ENCODE data around the gene MB.

Gene MB

GRCh38 chr22:35637254-35637653 is 20.1 kb upstream of the MB start:
- peaks cover 19% of the 10 kb centered on the region; the same call in 1 of the 2 replicates for H3K4me1 ChIP-seq (ENCODE audit: control insufficient read depth, insufficient read depth, low read length)
- no peaks in the 10 kb centered on the region for H3K9me3 ChIP-seq (ENCODE audit: control insufficient read depth, insufficient read depth, low read length)
- H3K9ac ChIP-seq (ENCODE audit: low read depth, low read length): no peak overlapping the region
- no peaks in the 10 kb centered on the region for H3K27me3 ChIP-seq (ENCODE audit: control insufficient read depth, insufficient read depth, low read length)
- H3K27ac ChIP-seq (ENCODE audit: low read depth, low read length): no peak overlapping the region
- no peaks in the 10 kb centered on the region for H3K36me3 ChIP-seq (ENCODE audit: control insufficient read depth, insufficient read depth, low read length)
- no peak overlapping the region for H3K4me3 ChIP-seq (ENCODE audit: low read depth, low read length)

- no peak overlapping the region for H3K27ac ChIP-seq (ENCODE audit: low read depth, low read length)
- no peak overlapping the region for H3K4me3 ChIP-seq (ENCODE audit: low read depth, low read length)
- no peaks in the 10 kb centered on the region for H3K9me3 ChIP-seq (ENCODE audit: control insufficient read depth, insufficient read depth, low read length)
- no peak overlapping the region for H3K9ac ChIP-seq (ENCODE audit: low read depth, low read length)
- no peaks in the 10 kb centered on the region for H3K36me3 ChIP-seq (ENCODE audit: control insufficient read depth, insufficient read depth, low read length)
- peaks cover 15% of the 10 kb centered on the region; the same call in 1 of the 2 replicates for H3K4me1 ChIP-seq (ENCODE audit: control insufficient read depth, insufficient read depth, low read length)
- no peaks in the 10 kb centered on the region for H3K27me3 ChIP-seq (ENCODE audit: control insufficient read depth, insufficient read depth, low read length)
Measured at GRCh38 chr22:35634943-35635540, 17.9 kb upstream of the MB start.

- Histone ChIP-seq H3K27ac (ENCODE audit: low read depth, low read length) (no peak overlapping the region), H3K36me3 (ENCODE audit: control insufficient read depth, insufficient read depth, low read length) (no peaks in the 10 kb centered on the region), H3K4me3 (ENCODE audit: low read depth, low read length) (no peak overlapping the region), H3K27me3 (ENCODE audit: control insufficient read depth, insufficient read depth, low read length) (no peaks in the 10 kb centered on the region), H3K4me1 (ENCODE audit: control insufficient read depth, insufficient read depth, low read length) (peaks cover 17% of the 10 kb centered on the region), H3K9me3 (ENCODE audit: control insufficient read depth, insufficient read depth, low read length) (no peaks in the 10 kb centered on the region), H3K9ac (ENCODE audit: low read depth, low read length) (no peak overlapping the region)
Measured at GRCh38 chr22:35634015-35634414, 16.9 kb upstream of the MB start.

- H3K27ac ChIP-seq (ENCODE audit: low read depth, low read length): no peak overlapping the region
- H3K9me3 ChIP-seq (ENCODE audit: control insufficient read depth, insufficient read depth, low read length): no peaks in the 10 kb centered on the region
- H3K4me1 ChIP-seq (ENCODE audit: control insufficient read depth, insufficient read depth, low read length): peaks cover 17% of the 10 kb centered on the region
- no peak overlapping the region for H3K9ac ChIP-seq (ENCODE audit: low read depth, low read length)
- H3K27me3 ChIP-seq (ENCODE audit: control insufficient read depth, insufficient read depth, low read length): no peaks in the 10 kb centered on the region
- H3K36me3 ChIP-seq (ENCODE audit: control insufficient read depth, insufficient read depth, low read length): no peaks in the 10 kb centered on the region
- H3K4me3 ChIP-seq (ENCODE audit: low read depth, low read length): no peak overlapping the region
Measured at GRCh38 chr22:35633520-35633919, 16.4 kb upstream of the MB start.

- Histone ChIP-seq H3K9me3 (ENCODE audit: control insufficient read depth, insufficient read depth, low read length) (no peaks in the 10 kb centered on the region), H3K27me3 (ENCODE audit: control insufficient read depth, insufficient read depth, low read length) (no peaks in the 10 kb centered on the region), H3K4me1 (ENCODE audit: control insufficient read depth, insufficient read depth, low read length) (peaks cover 17% of the 10 kb centered on the region), H3K36me3 (ENCODE audit: control insufficient read depth, insufficient read depth, low read length) (no peaks in the 10 kb centered on the region), H3K27ac (ENCODE audit: low read depth, low read length) (no peak overlapping the region), H3K4me3 (ENCODE audit: low read depth, low read length) (no peak overlapping the region), H3K9ac (ENCODE audit: low read depth, low read length) (no peak overlapping the region)
Measured at GRCh38 chr22:35632935-35633334, 15.8 kb upstream of the MB start.

- H3K27ac ChIP-seq (ENCODE audit: low read depth, low read length): no peak overlapping the region
- H3K9ac ChIP-seq (ENCODE audit: low read depth, low read length): no peak overlapping the region
- peaks cover 12% of the 10 kb centered on the region for H3K4me1 ChIP-seq (ENCODE audit: control insufficient read depth, insufficient read depth, low read length)
Measured at GRCh38 chr22:35631597-35631996, 14.5 kb upstream of the MB start.

GRCh38 chr22:35630891-35631290 is 13.8 kb upstream of the MB start:
- H3K27me3 ChIP-seq (ENCODE audit: control insufficient read depth, insufficient read depth, low read length): no peaks in the 10 kb centered on the region
- H3K9me3 ChIP-seq (ENCODE audit: control insufficient read depth, insufficient read depth, low read length): no peaks in the 10 kb centered on the region
- no peak overlapping the region for H3K4me3 ChIP-seq (ENCODE audit: low read depth, low read length)
- H3K9ac ChIP-seq (ENCODE audit: low read depth, low read length): no peak overlapping the region
- H3K36me3 ChIP-seq (ENCODE audit: control insufficient read depth, insufficient read depth, low read length): no peaks in the 10 kb centered on the region
- H3K27ac ChIP-seq (ENCODE audit: low read depth, low read length): no peak overlapping the region
- peaks cover 12% of the 10 kb centered on the region for H3K4me1 ChIP-seq (ENCODE audit: control insufficient read depth, insufficient read depth, low read length)

More at GRCh38 chr22:35631597-35631996, 14.5 kb upstream of the MB start:
- Histone ChIP-seq H3K9me3 (ENCODE audit: control insufficient read depth, insufficient read depth, low read length) (no peaks in the 10 kb centered on the region), H3K27me3 (ENCODE audit: control insufficient read depth, insufficient read depth, low read length) (no peaks in the 10 kb centered on the region), H3K36me3 (ENCODE audit: control insufficient read depth, insufficient read depth, low read length) (no peaks in the 10 kb centered on the region), H3K4me3 (ENCODE audit: low read depth, low read length) (no peak overlapping the region)

GRCh38 chr22:35630387-35630793 is 13.3 kb upstream of the MB start:
- Histone ChIP-seq H3K9ac (ENCODE audit: low read depth, low read length) (no peak overlapping the region), H3K36me3 (ENCODE audit: control insufficient read depth, insufficient read depth, low read length) (no peaks in the 10 kb centered on the region), H3K27me3 (ENCODE audit: control insufficient read depth, insufficient read depth, low read length) (no peaks in the 10 kb centered on the region), H3K4me1 (ENCODE audit: control insufficient read depth, insufficient read depth, low read length) (peaks cover 12% of the 10 kb centered on the region), H3K27ac (ENCODE audit: low read depth, low read length) (no peak overlapping the region), H3K4me3 (ENCODE audit: low read depth, low read length) (no peak overlapping the region), H3K9me3 (ENCODE audit: control insufficient read depth, insufficient read depth, low read length) (no peaks in the 10 kb centered on the region)

- peaks cover 12% of the 10 kb centered on the region for H3K4me1 ChIP-seq (ENCODE audit: control insufficient read depth, insufficient read depth, low read length)
- no peaks in the 10 kb centered on the region for H3K36me3 ChIP-seq (ENCODE audit: control insufficient read depth, insufficient read depth, low read length)
- H3K9me3 ChIP-seq (ENCODE audit: control insufficient read depth, insufficient read depth, low read length): no peaks in the 10 kb centered on the region
- H3K9ac ChIP-seq (ENCODE audit: low read depth, low read length): no peak overlapping the region
- H3K27me3 ChIP-seq (ENCODE audit: control insufficient read depth, insufficient read depth, low read length): no peaks in the 10 kb centered on the region
- peak overlapping the region; percentile 88 for H3K27ac ChIP-seq (ENCODE audit: low read depth, low read length)
- H3K4me3 ChIP-seq (ENCODE audit: low read depth, low read length): no peak overlapping the region
Measured at GRCh38 chr22:35629406-35630216, 12.5 kb upstream of the MB start.

GRCh38 chr22:35628732-35629131 is 11.6 kb upstream of the MB start:
- H3K4me1 ChIP-seq (ENCODE audit: control insufficient read depth, insufficient read depth, low read length): peaks cover 7% of the 10 kb centered on the region
- no peak overlapping the region for H3K4me3 ChIP-seq (ENCODE audit: low read depth, low read length)
- no peaks in the 10 kb centered on the region for H3K36me3 ChIP-seq (ENCODE audit: control insufficient read depth, insufficient read depth, low read length)
- H3K9ac ChIP-seq (ENCODE audit: low read depth, low read length): no peak overlapping the region
- H3K27ac ChIP-seq (ENCODE audit: low read depth, low read length): no peak overlapping the region
- no peaks in the 10 kb centered on the region for H3K9me3 ChIP-seq (ENCODE audit: control insufficient read depth, insufficient read depth, low read length)
- no peaks in the 10 kb centered on the region for H3K27me3 ChIP-seq (ENCODE audit: control insufficient read depth, insufficient read depth, low read length)

- peak overlapping the region; percentile 62 for H3K27ac ChIP-seq (ENCODE audit: low read depth, low read length)
- peak overlapping the region; percentile 65 for H3K4me3 ChIP-seq (ENCODE audit: low read depth, low read length)
- peaks cover 10% of the 10 kb centered on the region for H3K4me1 ChIP-seq (ENCODE audit: control insufficient read depth, insufficient read depth, low read length)
- peak overlapping the region; percentile 62 for H3K9ac ChIP-seq (ENCODE audit: low read depth, low read length)
- no peaks in the 10 kb centered on the region for H3K9me3 ChIP-seq (ENCODE audit: control insufficient read depth, insufficient read depth, low read length)
- no peaks in the 10 kb centered on the region for H3K27me3 ChIP-seq (ENCODE audit: control insufficient read depth, insufficient read depth, low read length)
- no peaks in the 10 kb centered on the region for H3K36me3 ChIP-seq (ENCODE audit: control insufficient read depth, insufficient read depth, low read length)
Measured at GRCh38 chr22:35627267-35628041, 10.3 kb upstream of the MB start.

Measured in HUES48 (cell line).